Mucosa of gallbladder (tissue), 1 donor: Measurements from ENCODE around the gene SLC25A21. TPM values are rescaled to one million over a fixed set of nuclear protein-coding genes. Genes with fewer than 3 reads are reported as not detected.

ENCODE experiments used
- DNase-seq: peaks from one replicate; pipeline ENCODE4 v3.0.0-alpha.2; 2020; ENCODE audit warnings: low spot score
- total RNA-seq: library from RNA; stranded (reverse); gene quantifications from one replicate; pipeline ENCODE4 v1.2.1, GENCODE V29; 2021
- donor health status: DM: no; HTN: no; CAD: no.

SLC25A21 gene
- total RNA-seq, 1 donor from 2014 or later: 1.6 TPM

DNA sequence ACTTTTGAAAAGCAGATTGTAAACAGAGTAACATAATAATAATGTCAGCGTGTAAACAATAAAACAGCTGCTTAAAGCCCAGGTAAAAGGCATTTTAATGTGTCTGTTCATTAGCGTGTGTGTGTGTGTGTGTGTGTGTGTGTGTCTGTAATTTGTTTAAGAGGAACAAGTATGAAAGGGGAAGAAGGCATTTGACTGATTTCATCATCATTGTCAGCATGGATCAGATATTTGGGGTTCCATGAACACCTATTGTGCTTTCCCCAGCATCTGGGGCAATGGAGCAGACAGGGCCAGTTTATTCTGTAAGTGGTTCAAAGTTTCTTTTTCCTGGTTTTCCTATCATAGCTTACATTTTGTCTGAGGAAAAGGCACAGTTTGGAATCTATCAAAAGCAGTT lies 28.9 kb downstream of the SLC25A21 start:
- no peak for DNase-seq

DNA sequence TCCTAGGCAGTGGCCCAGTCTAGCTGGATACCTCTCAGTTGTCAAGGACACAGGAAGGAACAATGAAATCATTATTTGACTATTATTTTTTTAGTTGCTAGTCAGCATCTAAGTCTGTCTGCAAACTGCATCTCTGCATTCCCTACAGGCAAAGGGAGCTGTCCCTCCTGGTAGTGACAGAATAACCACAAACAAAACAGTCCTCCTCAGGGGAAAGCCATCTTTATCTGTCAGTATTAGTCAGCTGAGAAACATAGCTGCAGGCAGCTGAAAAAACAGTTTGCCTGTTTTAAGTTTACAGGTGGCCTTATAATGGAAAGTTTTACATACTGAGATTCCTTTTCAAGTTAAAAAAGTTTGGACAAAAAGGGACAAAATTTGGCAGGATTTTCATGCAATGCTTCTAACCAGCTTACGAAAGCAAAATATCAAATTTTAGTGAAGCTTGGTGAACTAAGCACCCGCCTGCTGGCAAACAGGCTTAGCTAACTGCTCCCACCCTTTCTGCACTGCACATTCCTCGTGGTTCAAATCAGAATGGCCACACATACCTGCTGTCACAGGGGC lies 29.5 kb downstream of the SLC25A21 start:
- no peak for DNase-seq

DNA sequence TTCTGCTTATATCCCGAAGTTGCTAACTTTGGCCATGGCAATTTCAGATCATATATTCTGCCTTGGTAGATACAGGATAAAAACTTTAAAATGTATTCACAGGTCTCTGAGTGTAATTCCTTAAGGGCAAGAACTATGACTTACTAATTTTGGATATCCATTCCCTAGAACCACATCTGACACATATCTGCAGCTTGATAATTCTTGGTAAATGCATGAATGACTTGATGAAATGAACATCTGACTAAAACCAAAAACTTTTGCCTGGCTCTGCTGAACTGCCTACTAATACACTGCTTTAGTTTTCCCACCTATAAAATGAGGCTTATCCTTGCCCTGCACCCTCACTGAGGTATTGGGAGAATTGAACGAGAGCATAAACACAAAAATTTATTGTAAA lies 32.2 kb downstream of the SLC25A21 start:
- no peak for DNase-seq

DNA sequence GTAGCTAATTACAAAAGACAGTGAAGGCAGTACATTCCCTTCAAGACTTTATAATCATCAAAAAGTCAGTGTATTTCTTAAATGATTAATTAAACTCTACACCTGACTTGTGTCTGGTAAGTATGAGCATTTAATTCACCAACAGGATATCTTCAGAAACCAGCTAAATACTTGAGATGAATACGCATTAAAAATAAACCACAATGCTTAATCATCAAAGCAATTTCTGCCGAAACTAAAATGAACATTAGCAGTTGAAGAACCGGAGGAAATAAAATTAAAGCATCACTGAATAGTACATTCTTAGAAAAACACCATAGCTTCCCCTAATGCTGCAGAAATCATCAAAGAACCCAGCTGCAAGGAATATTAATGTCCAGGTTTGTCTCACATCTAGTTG lies 32.7 kb downstream of the SLC25A21 start:
- no peak for DNase-seq

DNA sequence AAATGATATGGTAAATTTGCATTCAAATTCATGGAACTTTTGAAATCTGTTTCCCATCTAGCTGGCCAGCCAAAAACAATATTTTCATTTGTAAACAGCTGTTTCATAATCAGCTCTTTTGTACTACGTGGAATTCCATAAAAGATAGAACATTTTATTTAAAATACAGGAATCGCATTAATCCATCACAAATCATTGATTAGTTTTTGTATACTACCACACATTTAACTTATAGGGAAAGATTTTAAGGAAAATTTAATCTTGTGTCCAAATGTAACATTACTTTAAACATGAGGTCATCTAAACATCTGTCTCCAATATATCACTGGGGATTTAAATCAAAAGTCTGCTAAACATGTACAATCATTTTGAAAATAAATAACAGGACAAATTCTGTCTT lies 33.5 kb downstream of the SLC25A21 start:
- no peak for DNase-seq

DNA sequence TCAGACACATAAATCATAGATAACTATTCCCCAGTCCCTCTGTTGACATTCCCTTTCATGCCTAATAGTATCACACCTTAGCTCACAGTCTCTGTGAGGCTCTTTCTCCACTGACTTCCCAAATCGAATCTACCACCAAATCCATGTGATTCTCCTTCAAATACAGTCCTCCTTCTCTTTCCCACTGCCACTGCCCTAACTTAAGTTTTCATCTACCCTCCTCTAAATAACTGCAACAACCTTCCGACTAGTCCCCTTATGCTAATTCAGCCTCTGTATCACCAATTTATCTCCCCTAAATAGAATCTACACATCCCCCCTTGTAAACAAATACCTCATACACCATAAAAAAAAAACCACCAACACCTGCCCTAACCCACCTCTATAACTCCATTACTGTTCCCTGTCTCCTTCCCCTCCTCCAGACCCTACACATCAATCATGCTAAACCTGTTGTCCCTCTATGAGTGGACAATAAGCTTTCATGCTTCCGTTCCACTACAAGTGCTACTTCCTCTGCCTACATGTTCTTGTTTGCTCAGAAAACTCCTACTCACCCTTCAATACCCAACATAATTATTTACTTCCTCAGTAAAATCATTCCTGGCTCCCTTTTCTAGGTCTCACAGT lies 39.0 kb downstream of the SLC25A21 start:
- DNase-seq: no peak

DNA sequence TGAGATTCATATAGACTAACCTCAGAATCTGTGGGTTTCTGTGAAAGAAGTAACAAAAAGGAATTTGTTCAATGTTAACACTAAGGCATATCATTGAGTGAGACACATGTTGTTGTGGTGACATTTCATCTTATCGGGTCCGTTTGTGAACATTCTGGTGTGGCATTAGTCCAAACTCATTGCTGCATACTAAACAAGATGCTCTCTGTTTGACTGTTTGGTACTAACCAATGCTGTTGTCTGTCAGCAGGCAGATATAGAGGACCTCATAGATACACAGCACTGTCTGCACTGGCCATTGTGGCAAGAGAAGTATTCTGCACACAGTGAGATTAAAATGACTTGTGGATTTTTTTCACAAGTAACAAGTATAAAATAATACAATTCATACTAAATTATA lies 41.2 kb downstream of the SLC25A21 start:
- DNase-seq: no peak

DNA sequence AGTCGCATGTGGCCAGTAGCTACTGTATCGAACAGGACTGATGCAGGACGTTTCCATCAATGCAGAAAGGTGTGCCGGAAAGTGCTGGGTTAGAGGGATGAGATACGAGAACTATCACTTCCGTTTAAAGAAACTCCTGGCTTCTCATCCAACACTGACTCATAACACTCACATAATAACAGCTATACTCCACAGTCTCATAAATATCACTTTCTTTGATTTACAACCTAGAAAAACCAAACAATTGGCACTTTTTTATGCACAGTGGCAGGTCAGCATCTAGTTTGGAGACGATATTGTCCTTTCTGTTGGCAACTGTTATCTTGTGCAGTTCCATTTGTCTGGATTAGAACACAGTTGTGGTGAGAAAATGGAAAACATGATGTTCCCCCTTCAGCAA lies 43.4 kb downstream of the SLC25A21 start:
- no peak for DNase-seq

DNA sequence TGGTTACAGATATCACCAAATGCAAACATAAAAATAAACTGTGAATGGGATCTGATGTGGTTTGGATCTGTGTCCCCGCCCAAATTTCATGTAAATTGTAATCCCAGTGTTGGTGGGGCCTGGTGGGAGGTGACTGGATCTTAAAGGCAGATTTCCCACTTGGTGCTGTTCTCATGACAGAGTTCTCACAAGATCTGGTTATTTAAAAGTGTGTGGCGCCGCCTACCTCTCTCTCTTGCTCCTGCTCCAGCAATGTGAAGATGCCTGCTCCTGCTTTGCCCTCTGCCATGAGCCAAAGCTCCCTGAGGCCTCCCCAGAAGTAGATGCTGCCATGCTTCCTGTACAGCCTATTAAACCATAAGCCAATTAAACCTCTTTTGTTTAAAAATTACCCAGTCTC lies 47.8 kb downstream of the SLC25A21 start:
- DNase-seq: no peak

DNA sequence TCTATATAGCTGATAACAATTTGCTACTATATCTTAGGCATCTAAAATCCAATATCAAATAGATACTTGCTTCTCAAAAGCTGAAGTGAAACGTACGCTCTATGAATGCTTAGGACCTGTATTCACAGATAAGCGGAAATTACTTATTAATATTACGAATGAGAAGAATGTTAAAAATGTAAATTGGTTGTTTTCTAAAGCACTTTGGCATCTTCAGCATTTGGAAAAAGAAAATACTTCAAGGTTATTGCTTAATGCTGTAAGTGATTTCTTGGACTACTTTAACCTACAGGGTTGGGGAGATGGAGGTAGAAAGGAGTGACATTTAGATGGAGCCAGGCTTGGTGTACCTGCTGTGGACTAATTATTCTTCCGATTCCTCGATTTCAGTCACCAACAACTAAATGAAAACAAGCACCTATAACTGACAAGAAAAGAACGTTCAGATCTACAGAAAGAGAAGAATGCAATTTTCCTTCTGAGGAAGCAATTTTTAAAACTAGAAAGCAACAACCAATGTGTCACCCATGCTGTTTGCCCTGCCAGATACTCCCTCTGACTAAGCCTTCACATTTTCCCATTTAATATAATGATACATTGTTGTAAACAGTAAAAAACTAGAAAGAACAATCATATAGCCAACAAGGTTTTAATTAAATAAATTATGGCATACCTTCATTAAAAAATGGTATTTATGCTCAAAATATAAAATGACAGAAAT lies 49.3 kb downstream of the SLC25A21 start:
- no peak for DNase-seq

DNA sequence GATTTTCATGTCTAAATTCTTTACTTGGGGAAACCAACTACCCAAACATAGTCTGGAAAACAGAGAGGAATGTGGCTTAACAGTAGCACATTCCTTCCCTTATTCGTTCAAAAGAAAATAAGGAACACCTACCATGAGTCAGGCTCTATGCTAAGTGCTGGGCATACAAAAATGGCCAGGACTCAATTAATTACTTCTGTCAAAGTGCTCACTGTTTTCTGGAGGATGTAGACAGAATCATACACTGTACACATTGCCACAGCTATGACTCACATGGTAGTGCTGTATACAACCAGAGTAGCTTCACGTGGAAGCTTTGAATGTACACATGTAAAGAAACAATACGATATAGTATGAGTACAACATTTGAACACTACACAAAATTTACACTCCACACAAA lies 50.1 kb downstream of the SLC25A21 start:
- no peak for DNase-seq

DNA sequence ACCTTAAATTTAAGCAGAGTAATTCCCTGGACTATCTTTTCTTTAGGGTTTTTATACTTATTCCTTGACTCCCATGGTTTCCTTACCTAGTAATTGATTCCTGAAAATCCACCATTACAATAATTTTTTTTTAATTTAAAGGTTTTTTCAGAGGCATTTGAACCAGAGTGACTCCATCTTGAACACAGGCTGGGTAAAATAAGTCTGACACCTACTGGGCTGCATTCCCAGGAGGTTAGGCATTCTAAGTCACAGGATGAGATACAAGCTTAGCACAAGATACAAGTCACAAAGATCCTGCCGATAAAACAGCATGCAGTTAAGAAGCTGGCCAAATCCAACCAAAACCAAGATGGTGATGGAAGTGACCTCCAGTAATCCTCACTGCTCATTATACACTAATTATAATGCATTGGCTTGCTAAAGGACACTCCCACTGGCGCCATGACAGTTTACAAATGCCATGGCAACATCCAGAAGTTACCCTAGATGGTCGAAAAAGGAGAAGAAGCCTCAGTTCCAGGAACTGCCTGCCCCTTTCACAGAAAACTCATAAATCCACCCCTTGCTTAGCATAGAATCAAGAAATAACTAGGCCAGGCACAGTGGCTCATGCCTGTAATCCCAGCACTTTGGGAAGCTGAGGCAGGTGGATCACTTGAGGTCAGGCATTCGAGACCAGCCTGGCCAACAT lies 53.6 kb downstream of the SLC25A21 start:
- no peak for DNase-seq

DNA sequence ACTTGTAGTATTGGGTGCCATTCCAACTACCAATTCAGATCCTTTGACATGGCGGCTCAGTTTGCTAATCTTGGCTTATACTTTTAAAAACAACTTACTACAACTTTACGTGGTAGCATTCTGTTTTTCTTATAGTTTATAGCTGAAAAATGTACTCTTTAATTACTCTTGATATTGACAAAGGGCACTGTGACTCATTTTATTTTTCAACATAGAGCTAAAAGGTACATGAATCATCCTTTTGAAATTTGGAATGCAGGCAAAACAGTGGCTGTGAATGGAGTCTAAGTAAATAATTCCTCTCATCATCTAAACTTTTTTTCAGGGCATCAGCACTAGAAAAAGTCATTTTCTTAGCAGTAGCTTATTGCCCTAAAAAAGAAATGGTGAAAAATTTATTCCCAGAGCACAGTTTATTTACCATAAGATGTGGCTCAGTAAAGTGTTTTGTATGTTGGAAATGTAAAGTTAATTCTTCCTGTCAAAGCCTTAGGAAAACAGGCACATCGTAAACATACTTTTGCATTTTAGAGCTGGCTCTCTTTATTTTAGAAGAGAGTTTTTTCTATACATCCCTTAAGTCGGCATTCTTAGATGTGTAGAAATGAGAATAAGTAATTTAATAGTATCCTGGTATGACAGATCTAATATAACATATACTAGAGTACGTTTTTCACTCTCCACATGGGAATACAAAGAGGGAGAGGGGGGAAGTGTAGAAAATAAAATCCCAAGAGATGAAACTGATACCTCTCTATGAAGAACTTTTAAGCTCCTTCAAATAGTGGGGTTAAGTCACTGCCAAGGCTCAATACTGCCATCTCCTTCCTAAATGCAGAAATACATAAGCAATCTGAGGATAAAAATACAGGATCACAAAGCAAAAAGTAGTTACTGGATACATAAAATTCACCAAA lies 55.2 kb downstream of the SLC25A21 start:
- DNase-seq: no peak

DNA sequence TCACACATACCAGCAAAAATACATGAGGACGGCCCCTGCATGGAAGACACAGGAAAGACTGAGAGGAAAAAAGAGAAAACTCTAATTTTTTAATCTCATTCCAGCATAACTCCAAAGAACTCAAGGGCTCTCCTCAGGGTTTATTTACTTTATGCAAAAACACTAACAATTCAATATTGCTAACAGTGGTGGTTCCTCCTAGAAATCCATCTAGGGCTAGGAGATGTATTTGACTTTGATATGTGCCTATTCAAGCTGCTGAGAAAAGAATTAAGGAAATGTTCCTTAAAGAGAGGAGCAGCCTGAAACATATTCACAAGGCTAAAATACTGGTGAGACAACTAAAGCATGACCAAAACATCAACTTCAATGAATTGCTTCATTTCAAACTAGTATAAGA lies 57.0 kb downstream of the SLC25A21 start:
- no peak for DNase-seq

DNA sequence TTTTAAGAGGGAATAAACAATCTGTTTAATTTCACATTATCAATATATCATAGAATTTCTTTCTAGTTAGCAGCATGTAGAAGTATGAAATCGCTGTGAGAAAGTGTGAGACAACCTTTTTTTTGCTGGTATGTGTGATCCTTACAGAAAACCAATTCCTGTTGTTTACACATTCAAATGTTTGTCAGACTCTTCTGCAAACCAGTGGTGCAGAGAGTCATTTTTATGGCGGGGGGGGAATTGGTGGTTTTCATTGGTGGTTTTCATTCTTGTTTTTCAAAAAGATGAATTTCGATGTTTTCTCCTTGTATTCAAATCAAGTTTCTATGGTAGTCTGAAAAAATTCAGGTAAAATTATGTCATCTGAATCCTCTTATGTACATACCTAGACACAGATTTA lies 57.8 kb downstream of the SLC25A21 start:
- DNase-seq: no peak

DNA sequence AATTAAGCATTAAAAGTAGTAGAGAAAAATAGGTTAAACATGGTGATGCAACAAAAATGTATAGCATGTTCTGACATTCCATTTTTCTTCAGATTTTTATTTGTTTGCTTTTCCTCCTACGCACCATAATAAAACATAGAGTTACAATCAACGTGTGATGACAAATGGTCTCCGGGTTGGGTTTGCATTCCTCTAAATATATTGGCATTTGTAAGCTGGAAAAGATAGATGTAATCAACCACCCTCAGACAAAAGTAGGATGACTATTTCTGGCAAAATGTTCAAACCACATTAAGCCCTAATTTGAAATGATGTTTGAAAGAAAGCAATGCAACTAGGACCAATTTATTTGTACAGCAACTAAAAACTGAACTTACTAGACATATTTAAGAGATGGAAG lies 58.4 kb downstream of the SLC25A21 start:
- no peak for DNase-seq

DNA sequence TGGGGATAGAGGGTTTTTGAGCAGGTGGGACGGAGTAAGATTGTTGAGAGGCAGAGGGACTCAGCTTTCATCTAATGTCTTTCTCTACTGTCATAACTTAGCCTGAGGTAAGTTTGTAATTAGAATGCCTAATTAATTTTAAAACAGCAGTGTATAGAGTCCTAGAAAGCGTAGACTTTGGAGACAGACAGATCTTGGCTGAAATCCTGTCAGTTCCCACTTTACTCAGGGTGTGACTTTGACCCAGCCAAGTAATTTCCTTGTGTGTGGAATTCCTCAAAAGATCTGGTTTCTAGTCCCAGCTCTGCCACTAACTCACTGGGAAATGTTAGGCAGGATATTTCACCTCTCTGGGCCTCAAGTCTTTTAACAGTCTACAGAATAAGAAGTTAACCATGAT lies 74.3 kb downstream of the SLC25A21 start:
- no peak for DNase-seq

DNA sequence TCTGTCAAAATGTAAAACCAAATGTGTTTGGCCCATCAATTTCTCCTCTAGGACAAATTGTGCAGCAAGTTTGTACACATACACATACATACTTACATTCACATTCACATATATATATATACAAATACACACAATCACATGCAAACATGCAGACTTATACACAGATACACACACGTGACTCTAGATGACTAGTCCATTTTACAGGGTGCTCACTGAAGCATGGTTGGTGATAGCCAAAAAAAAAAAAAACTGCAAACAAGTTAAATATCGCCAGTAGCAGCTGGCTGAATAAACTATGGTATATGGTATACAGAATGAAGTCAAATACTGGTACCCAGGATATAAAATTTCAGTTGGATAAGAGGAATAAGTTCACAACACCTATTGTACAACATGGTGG lies 77.9 kb downstream of the SLC25A21 start:
- DNase-seq: no peak

DNA sequence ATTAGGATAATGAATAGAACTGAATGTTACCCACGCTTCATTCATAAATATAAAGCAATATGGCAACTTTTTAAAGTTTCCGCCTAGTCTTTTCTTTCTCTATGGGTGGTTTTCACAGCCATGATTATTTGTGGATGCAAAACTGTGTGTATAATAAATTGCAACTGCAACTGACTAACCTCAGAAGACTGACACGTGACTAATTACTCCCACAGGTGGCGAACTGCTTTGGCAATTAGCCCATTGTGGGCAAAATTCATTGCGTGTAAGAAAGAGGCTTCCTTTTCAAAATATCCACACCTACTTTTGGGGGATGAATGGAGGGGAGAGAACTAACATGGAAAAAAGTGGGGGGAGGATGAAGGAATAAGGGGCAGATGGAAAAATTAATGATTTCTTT lies 79.0 kb downstream of the SLC25A21 start:
- no peak for DNase-seq

DNA sequence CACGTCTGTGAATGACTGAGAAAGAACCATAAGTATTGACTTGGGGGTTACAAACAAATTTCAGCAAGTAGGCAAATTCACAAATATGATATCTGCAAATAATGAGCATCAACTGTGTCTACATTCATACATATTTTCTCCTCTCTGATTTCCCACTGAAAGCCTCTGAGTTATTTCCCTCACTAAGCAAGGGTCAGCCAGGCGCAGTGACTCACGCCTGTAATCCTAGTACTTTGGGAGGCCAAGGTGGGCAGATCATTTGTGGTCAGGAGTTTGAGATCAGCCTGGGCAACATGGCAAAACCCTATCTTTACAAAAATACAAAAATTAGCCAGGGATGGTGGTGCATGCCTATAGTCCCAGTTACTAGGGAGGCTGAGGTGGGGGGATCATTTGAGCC lies 80.8 kb downstream of the SLC25A21 start:
- DNase-seq: no peak

DNA sequence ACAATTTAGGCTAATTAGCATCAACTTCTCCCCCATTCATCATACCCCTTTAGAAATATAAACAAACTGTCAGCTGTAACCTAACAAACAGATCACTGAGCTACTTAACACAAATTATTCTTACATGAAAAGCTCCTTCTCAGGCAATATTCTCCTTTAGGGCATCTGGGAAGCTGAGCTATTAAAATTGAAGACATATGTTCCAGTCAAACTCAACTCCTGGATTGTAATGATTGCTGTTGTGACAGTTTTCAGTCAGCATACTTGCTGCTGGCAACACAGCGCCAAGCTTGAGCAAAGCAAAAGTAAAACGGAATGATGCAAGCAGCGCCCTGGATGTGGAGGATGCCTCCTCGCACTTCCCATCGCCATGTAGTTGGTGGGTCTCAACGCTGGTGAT lies 82.4 kb downstream of the SLC25A21 start:
- DNase-seq: no peak

DNA sequence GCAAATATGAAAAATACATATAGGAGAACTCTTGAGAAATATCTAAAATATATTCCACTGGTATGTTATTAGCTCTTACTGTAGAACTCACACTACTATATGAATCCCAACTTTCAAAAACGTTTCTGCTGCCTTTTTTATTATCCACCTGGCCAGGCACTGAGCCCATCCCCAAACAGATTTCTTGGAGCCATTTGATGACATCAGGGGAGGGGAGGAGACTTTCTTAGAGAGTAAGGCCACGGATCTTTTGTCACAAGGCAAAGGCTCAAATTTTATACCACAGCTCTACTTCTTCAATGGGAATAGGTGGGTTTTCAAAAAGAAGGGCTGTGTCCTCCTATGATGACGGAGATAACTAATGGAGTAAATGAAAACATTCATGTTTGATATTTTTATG lies 83.0 kb downstream of the SLC25A21 start:
- DNase-seq: no peak
